ENCODE data around the gene ARHGAP26. TPM values are rescaled to one million over a fixed set of nuclear protein-coding genes. Genes with fewer than 3 reads are reported as not detected.

The ARHGAP26 gene
- 7.4 TPM for total RNA-seq

- peak; percentile 95 for ATAC-seq
Observed at GRCh38 chr5:142769793-142770649, at the start of gene ARHGAP26. ARHGAP26 (plus strand) TSS chr5:142770377; CDS start chr5:142770762, 385 bp downstream.

GRCh38 chr5:142720641-142721271 is 49.4 kb upstream of the ARHGAP26 start:
- ATAC-seq (peak; percentile 77), DNase-seq (ENCODE audit: low spot score) (peak; percentile 72)

More at GRCh38 chr5:142769793-142770649, at the start of gene ARHGAP26:
- DNase-seq (ENCODE audit: low spot score): peak; percentile 99

- ATAC-seq: no peak
- peak; percentile 8 for DNase-seq (ENCODE audit: low spot score)
Observed at GRCh38 chr5:142722146-142722545, 48.0 kb upstream of the ARHGAP26 start.

GRCh38 chr5:142722896-142723295 is 47.3 kb upstream of the ARHGAP26 start:
- ATAC-seq: no peak
- no peak for DNase-seq (ENCODE audit: low spot score)

- DNase-seq (ENCODE audit: low spot score): peak; percentile 31
- no peak for ATAC-seq
Observed at GRCh38 chr5:142724821-142725220, 45.4 kb upstream of the ARHGAP26 start.

- peak; percentile 30 for DNase-seq (ENCODE audit: low spot score)
- ATAC-seq: no peak
Observed at GRCh38 chr5:142725231-142726187, 44.7 kb upstream of the ARHGAP26 start.

GRCh38 chr5:142726188-142726731 is 43.9 kb upstream of the ARHGAP26 start:
- ATAC-seq: no peak
- no peak for DNase-seq (ENCODE audit: low spot score)

GRCh38 chr5:142727735-142728047 is 42.5 kb upstream of the ARHGAP26 start:
- DNase-seq (ENCODE audit: low spot score): no peak
- ATAC-seq: no peak

GRCh38 chr5:142735323-142736246 is 34.6 kb upstream of the ARHGAP26 start:
- no peak for DNase-seq (ENCODE audit: low spot score)
- no peak for ATAC-seq

GRCh38 chr5:142736247-142736632 is 33.9 kb upstream of the ARHGAP26 start:
- DNase-seq (ENCODE audit: low spot score) (no peak), ATAC-seq (no peak)

- ATAC-seq (no peak), DNase-seq (ENCODE audit: low spot score) (no peak)
Observed at GRCh38 chr5:142737179-142737578, 33.0 kb upstream of the ARHGAP26 start.

- peak; percentile 16 for DNase-seq (ENCODE audit: low spot score)
- no peak for ATAC-seq
Observed at GRCh38 chr5:142740474-142741242, 29.5 kb upstream of the ARHGAP26 start.

GRCh38 chr5:142743592-142744441 is 26.4 kb upstream of the ARHGAP26 start:
- DNase-seq (ENCODE audit: low spot score): peak; percentile 18

GRCh38 chr5:142745268-142745667 is 24.9 kb upstream of the ARHGAP26 start:
- no peak for DNase-seq (ENCODE audit: low spot score)

More at GRCh38 chr5:142743592-142744441, 26.4 kb upstream of the ARHGAP26 start:
- ATAC-seq: peak; percentile 24

GRCh38 chr5:142746532-142747433 is 23.4 kb upstream of the ARHGAP26 start:
- ATAC-seq: peak; percentile 56

More at GRCh38 chr5:142745268-142745667, 24.9 kb upstream of the ARHGAP26 start:
- no peak for ATAC-seq

GRCh38 chr5:142748132-142748531 is 22.0 kb upstream of the ARHGAP26 start:
- no peak for ATAC-seq
- DNase-seq (ENCODE audit: low spot score): no peak

More at GRCh38 chr5:142746532-142747433, 23.4 kb upstream of the ARHGAP26 start:
- DNase-seq (ENCODE audit: low spot score): peak; percentile 16
